Sigmoid colon (tissue), 7 donors: Measurements from ENCODE around the gene TEX264. TPM values are rescaled to one million over a fixed set of nuclear protein-coding genes. Genes with fewer than 3 reads are reported as not detected.
A peak's percentile ranks its signal among the peaks of the same experiment; 100 is the strongest.

ENCODE experiments used
- DNase-seq: peaks from one replicate; pipeline ENCODE4 v3.0.0-alpha.2; 2019
- H3K27ac ChIP-seq, 4 donors: fragments of 200-600 bp; sonication (generic); one replicate each; pipeline ENCODE4 v1.5.1; 2016 to 2019; ENCODE audit warnings: mild to moderate bottlenecking in 1 of 4
- H3K27me3 ChIP-seq, 3 donors: fragments of 200-600 bp; sonication (generic); one replicate each; pipeline ENCODE4 v1.5.1; 2019; ENCODE audit warnings: mild to moderate bottlenecking in 1 of 3
- H3K36me3 ChIP-seq, 4 donors: fragments of 200-600 bp; sonication (generic); one replicate each; pipeline ENCODE4 v1.5.1; 2016 to 2019
- H3K4me1 ChIP-seq, 4 donors: fragments of 200-600 bp; sonication (generic); one replicate each; pipeline ENCODE4 v1.5.1; 2017 to 2019
- H3K4me3 ChIP-seq, 4 donors: fragments of 200-600 bp; sonication (generic); one replicate each; pipeline ENCODE4 v1.5.1; 2017 to 2019; ENCODE audit warnings: mild to moderate bottlenecking in 2 of 4, moderate library complexity in 1 of 4
- H3K9me3 ChIP-seq, 4 donors: fragments of 200-600 bp in 3 of 4; sonication (generic) in 3 of 4; one replicate each; pipeline versions ENCODE4 v1.5.1 to v1.6.1; 2013 to 2019
- CTCF ChIP-seq, 4 experiments: fragments of 450-650 bp in 3 of 4; fragments of 200-600 bp in 1 of 4; IDR thresholded peaks; one replicate each; pipeline ENCODE4 v1.5.1; 2016 to 2019; ENCODE audit warnings: antibody characterized with exemption in 4 of 4, mild to moderate bottlenecking in 3 of 4, moderate library complexity in 2 of 4
- EP300 ChIP-seq, 4 donors: sonication (generic); formaldehyde crosslinking; IDR thresholded peaks; one replicate each; pipeline ENCODE4 v1.6.1; 2017; ENCODE audit warnings: antibody characterized with exemption in 4 of 4
- POLR2A ChIP-seq, 2 donors: fragments of 450-650 bp; IDR thresholded peaks; one replicate each; pipeline ENCODE4 v1.6.1; 2016; ENCODE audit warnings: antibody characterized with exemption in 2 of 2, mild to moderate bottlenecking in 2 of 2, moderate library complexity in 2 of 2
- POLR2AphosphoS5 ChIP-seq, 4 donors: sonication (generic); formaldehyde crosslinking; IDR thresholded peaks; one replicate each; pipeline ENCODE4 v1.6.1; 2017; ENCODE audit warnings: antibody characterized with exemption in 4 of 4
- WGBS, 2 donors: extraction: QIAGEN DNeasy Blood & Tissue Kit; methylation state at CpG; one replicate each; pipeline ENCODE4 v1.1.7; 2013; 5-methylcytosine and 5-hydroxymethylcytosine counted together
- intact Hi-C: fragments of 100-400 bp; cut with DNase I; formaldehyde crosslinking; loops from one replicate; pipeline ENCODE4 v1.15.1; 2023
- polyA plus RNA-seq, 3 donors: library from polyadenylated mRNA; stranded (reverse); fragments of 200-250 nt; gene quantifications; one replicate each; pipeline ENCODE4 v1.2.3, GENCODE V29; 2013
- total RNA-seq, 4 donors: library from RNA; depleted of rRNA; stranded (reverse); fragments of >200 nt; gene quantifications; one replicate each; pipeline ENCODE4 v1.1.0, GENCODE V29; 2016
- donor health status: healthy with polysubstance abuse.
- donor health status: Bipolar disorder and iron deficiency.
- donor health status: healthy.

The TEX264 gene
- total and polyA plus RNA-seq, 7 donors, result 23.4 to 79.7 (median 69.3) TPM

GRCh38 chr3:51679318-51679717 is 8.3 kb downstream of the TEX264 start:
- Histone ChIP-seq H3K27me3 (no peaks in the 10 kb centered on the region), H3K4me1 (peaks cover 0 to 30% (median 21%) of the 10 kb centered on the region in 4 donors), H3K4me3 (no peak overlapping the region), H3K36me3 (peaks cover 0 to 45% (median 7%) of the 10 kb centered on the region in 4 donors), H3K9me3 (no peaks in the 10 kb centered on the region), H3K27ac (no peak overlapping the region)
- DNase-seq, result no peak
- intact Hi-C loops, result no loop called here
- 96 to 97% methylated on average over 4 of the region's 4 CpGs for WGBS, 2 donors
- no peak for TF ChIP-seq EP300 (IDR thresholded peaks at IDR 0.05)
- no peak for TF ChIP-seq POLR2A (IDR thresholded peaks at IDR 0.05)
- TF ChIP-seq POLR2AphosphoS5 (IDR thresholded peaks at IDR 0.05), result no peak
- no peak for TF ChIP-seq CTCF (IDR thresholded peaks at IDR 0.05)

DNA sequence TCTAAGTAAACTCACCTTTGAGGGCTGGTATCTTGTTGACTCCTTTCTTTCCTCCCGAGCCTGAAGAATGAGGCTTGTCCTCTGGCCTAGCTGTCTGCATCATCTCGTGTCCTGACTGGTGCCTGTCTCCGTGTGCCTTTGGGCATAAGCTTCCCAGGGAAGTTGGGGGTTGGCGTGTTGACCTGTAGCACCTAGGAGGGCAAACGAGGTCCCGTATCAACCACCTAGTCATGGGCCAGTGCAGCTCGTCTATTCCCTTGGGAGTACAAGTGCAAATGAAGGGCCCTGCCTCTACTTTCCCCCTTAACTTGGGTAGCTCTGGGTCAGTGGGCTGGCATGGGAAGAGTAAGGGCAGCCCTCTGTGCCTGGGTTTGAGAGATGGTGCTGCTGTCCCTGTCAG is 8.7 kb downstream of the TEX264 start:
- intact Hi-C loops, result no loop called here
- no peaks in the 10 kb centered on the region for H3K9me3 ChIP-seq
- H3K27me3 ChIP-seq, result no peaks in the 10 kb centered on the region
- peaks cover 0 to 28% (median 19%) of the 10 kb centered on the region in 4 donors for H3K4me1 ChIP-seq
- no peak overlapping the region for H3K4me3 ChIP-seq
- DNase-seq, result no peak
- TF ChIP-seq CTCF (IDR thresholded peaks at IDR 0.05), result no peak
- no peak for TF ChIP-seq POLR2AphosphoS5 (IDR thresholded peaks at IDR 0.05)
- no peak for TF ChIP-seq POLR2A (IDR thresholded peaks at IDR 0.05)
- TF ChIP-seq EP300 (IDR thresholded peaks at IDR 0.05), result no peak
- 87 to 88% methylated on average over 7 of the region's 7 CpGs for WGBS, 2 donors
- H3K27ac ChIP-seq, result no peak overlapping the region
- H3K36me3 ChIP-seq, result peaks cover 4 to 45% (median 11%) of the 10 kb centered on the region in 4 donors

DNA sequence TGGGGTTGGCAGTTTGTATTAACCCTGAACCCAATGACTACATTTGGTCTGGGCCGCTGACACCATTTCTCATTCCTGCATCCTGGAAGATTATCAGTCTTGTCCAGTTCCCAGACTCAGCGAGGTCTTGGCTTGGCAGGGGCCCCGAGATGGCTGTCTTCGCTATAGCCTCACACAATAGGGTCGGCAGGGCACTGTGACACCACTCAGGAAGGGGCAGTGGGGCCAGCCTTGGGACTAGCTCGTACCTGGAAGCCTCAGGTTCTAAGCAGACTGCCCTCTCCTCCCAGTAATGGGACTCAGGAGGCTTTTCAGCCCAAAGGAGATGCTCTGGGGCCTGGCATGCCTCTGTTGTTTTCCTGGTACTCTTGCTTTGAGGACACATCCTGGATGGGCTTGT is 9.1 kb downstream of the TEX264 start:
- Histone ChIP-seq H3K4me3 (no peak overlapping the region), H3K36me3 (peaks cover 7 to 45% (median 13%) of the 10 kb centered on the region in 4 donors), H3K27me3 (no peaks in the 10 kb centered on the region), H3K9me3 (no peaks in the 10 kb centered on the region), H3K27ac (no peak overlapping the region), H3K4me1 (peaks cover 0 to 24% (median 16%) of the 10 kb centered on the region in 4 donors)
- WGBS, 2 donors, result 85 to 91% methylated on average over 6 of the region's 6 CpGs
- TF ChIP-seq EP300 (IDR thresholded peaks at IDR 0.05), result no peak
- TF ChIP-seq POLR2AphosphoS5 (IDR thresholded peaks at IDR 0.05), result no peak
- TF ChIP-seq CTCF (IDR thresholded peaks at IDR 0.05), result no peak
- no peak for TF ChIP-seq POLR2A (IDR thresholded peaks at IDR 0.05)
- DNase-seq, result no peak
- intact Hi-C loops, result no loop called here

GRCh38 chr3:51680663-51681230 is 9.7 kb downstream of the TEX264 start:
- Histone ChIP-seq H3K4me3 (no peak overlapping the region), H3K27me3 (no peaks in the 10 kb centered on the region), H3K27ac (no peak overlapping the region), H3K9me3 (no peaks in the 10 kb centered on the region), H3K4me1 (peaks cover 0 to 22% (median 14%) of the 10 kb centered on the region in 4 donors), H3K36me3 (peaks cover 7 to 45% (median 15%) of the 10 kb centered on the region in 4 donors)
- intact Hi-C loops, result no loop called here
- 62 to 87% methylated on average over 2 of the region's 2 CpGs for WGBS, 2 donors
- TF ChIP-seq POLR2A (IDR thresholded peaks at IDR 0.05) (no peak), POLR2AphosphoS5 (IDR thresholded peaks at IDR 0.05) (no peak), EP300 (IDR thresholded peaks at IDR 0.05) (no peak), CTCF (IDR thresholded peaks at IDR 0.05) (no peak)
- DNase-seq, result no peak

GRCh38 chr3:51681453-51681852 is 10.4 kb downstream of the TEX264 start:
- no peak for DNase-seq
- Histone ChIP-seq H3K9me3 (no peaks in the 10 kb centered on the region), H3K27me3 (no peaks in the 10 kb centered on the region), H3K27ac (peak overlapping the region in 2 of 4 donors; percentile 30 to 31), H3K36me3 (peaks cover 7 to 45% (median 19%) of the 10 kb centered on the region in 4 donors), H3K4me3 (no peak overlapping the region), H3K4me1 (peaks cover 0 to 28% (median 17%) of the 10 kb centered on the region in 4 donors)
- intact Hi-C loops, result no loop called here
- TF ChIP-seq POLR2A (IDR thresholded peaks at IDR 0.05), result no peak
- TF ChIP-seq POLR2AphosphoS5 (IDR thresholded peaks at IDR 0.05), result no peak
- no peak for TF ChIP-seq EP300 (IDR thresholded peaks at IDR 0.05)
- no peak for TF ChIP-seq CTCF (IDR thresholded peaks at IDR 0.05)
- 16 to 18% methylated on average over 3 of the region's 3 CpGs for WGBS, 2 donors
